Esophagus squamous epithelium (tissue), 4 donors: ENCODE results near the gene MOGAT1.

Source experiments
- CTCF ChIP-seq, 6 experiments: fragments of 450-650 bp in 4 of 6; fragments of 200-600 bp in 2 of 6; sonication (generic) in 2 of 6; IDR thresholded peaks; one replicate each; pipeline ENCODE4 v1.5.1; 2016 to 2019; ENCODE audit warnings: antibody characterized with exemption in 6 of 6, mild to moderate bottlenecking in 4 of 6, moderate library complexity in 4 of 6
- POLR2A ChIP-seq, 4 donors: fragments of 450-650 bp; IDR thresholded peaks; one replicate each; pipeline ENCODE4 v1.6.1; 2017; ENCODE audit warnings: antibody characterized with exemption in 4 of 4, mild to moderate bottlenecking in 4 of 4, moderate library complexity in 3 of 4

GRCh38 chr2:222731201-222731621 lies 59.8 kb downstream of the MOGAT1 start:
- TF ChIP-seq CTCF (IDR thresholded peaks at IDR 0.05) = no peak
- TF ChIP-seq POLR2A (IDR thresholded peaks at IDR 0.05) = no peak
